PC-9 (cell line): ENCODE results near the gene GATA2.

Experiments used
- CTCF ChIP-seq: fragments of 200-600 bp; sonication (generic); conservative IDR thresholded peaks from 2 replicates; pipeline ENCODE4 v1.6.1; 2017; ENCODE audit warnings: mixed run types, antibody characterized with exemption, mild to moderate bottlenecking, moderate library complexity
- EZH2 ChIP-seq: fragments of 200-600 bp; sonication (generic); IDR thresholded peaks from 2 replicates; pipeline ENCODE4 v1.8.0; 2017; ENCODE audit warnings: antibody characterized with exemption, low read depth

DNA sequence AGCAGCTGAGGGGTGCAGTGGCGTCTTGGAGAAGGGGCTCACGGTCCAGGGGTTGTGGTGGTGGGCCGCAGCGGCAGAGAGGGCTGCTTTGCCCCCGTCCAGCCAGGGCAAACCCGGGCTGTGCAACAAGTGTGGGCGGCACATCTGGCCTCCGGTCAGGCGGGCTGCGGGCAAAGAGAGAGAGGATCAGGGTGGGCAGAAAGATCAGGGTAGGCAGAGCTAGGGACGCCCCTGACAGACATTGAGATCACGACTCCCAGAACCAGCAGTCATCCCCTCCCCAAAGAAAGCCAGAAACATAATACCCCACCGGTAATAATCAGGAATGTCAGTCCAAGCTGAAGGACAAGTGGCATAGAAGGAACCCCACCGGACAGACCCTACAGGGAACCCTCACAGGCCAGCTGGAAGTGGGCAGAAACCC, 6.8 kb downstream of the GATA2 start:
- no peak for TF ChIP-seq CTCF
- no peak for TF ChIP-seq EZH2
